ENCODE data around the gene CTSS. TPM values are rescaled to one million over a fixed set of nuclear protein-coding genes. Genes with fewer than 3 reads are reported as not detected.
A peak's percentile ranks its signal among the peaks of the same experiment; 100 is the strongest.

Gene CTSS
- polyA plus RNA-seq (2013, experiment 1 of 2) = 0.06 TPM
- polyA plus RNA-seq (2013, experiment 2 of 2) = 0.04 TPM

DNA sequence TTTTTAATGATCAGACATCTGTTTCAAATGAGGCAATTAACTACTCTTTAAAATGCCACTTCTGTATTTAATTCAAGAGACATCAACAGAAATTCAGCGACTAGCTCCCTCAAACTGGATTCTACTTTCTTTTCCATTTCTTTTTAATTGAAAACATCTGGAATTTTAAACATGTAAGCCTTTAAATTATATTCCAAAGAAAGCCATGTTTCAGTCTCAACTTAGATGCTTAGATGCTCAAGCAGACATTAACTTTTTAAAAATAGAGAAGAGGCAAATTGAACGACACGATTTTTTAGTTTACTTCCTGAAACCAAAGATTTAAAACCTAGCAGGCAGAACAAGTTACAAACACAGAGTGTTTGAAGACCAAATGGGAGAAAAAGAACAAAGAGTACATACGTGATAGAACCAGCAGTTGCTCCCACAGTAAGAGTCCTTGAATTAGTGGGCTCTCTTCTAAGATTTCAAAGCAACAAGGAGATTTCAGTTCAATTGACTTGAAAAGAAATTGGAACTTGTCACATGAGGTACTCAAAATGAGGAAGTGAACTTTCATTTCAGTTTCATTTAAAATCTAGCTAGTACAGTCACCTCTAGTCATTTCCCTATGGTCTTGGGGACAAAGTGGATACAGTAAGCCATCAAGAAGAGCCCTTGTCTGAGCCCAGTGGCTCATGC lies at the start of gene CTSS:
Gene CTSS (minus strand): TSS at position 483 of the 681 bp plus-strand sequence. CDS start 1,015 bp downstream, outside the sequence.
- H3K4me1 ChIP-seq (ENCODE audit: control insufficient read depth, low read depth, low read length) = no peaks in the 10 kb centered on the region
- H3K23ac ChIP-seq (ENCODE audit: low read length) = no peak within 1 kb of the TSS
- H3K18ac ChIP-seq (ENCODE audit: low read length) = no peak within 1 kb of the TSS
- H3K56ac ChIP-seq (ENCODE audit: low read length) = no peak within 1 kb of the TSS
- no peak within 1 kb of the TSS for H2BK15ac ChIP-seq (replicated peaks; ENCODE audit: low read depth)
- DNase-seq = no peak
- H2BK120ac ChIP-seq (ENCODE audit: low read depth, low read length) = no peak within 1 kb of the TSS
- H3K36me3 ChIP-seq (ENCODE audit: control insufficient read depth, insufficient read depth, low read length) = no peaks in the 10 kb centered on the region
- WGBS (ENCODE audit: extremely low coverage, insufficient coverage, low lambda C conversion rate) = no CpG with 5 or more reads among the region's 4 CpGs
- H4K8ac ChIP-seq (ENCODE audit: low read depth, low read length) = no peak within 1 kb of the TSS
- no peak within 1 kb of the TSS for H3K4me3 ChIP-seq (ENCODE audit: low read length)
- H3K4ac ChIP-seq (ENCODE audit: low read depth, low read length) = no peak within 1 kb of the TSS
- H3K27me3 ChIP-seq (ENCODE audit: insufficient read depth, low read length, poor library complexity) = no peaks in the 10 kb centered on the region
- no peak within 1 kb of the TSS for H3K4me2 ChIP-seq (ENCODE audit: low read length)
- no peak within 1 kb of the TSS for H2BK5ac ChIP-seq (ENCODE audit: low read length)
- no peak within 1 kb of the TSS for H3K9ac ChIP-seq (ENCODE audit: low read length)
- no peak within 1 kb of the TSS for H2AK5ac ChIP-seq (ENCODE audit: low read length)
- no peak within 1 kb of the TSS for H3K27ac ChIP-seq (ENCODE audit: low read depth, low read length)
- no peaks in the 10 kb centered on the region for H3K79me2 ChIP-seq (ENCODE audit: control insufficient read depth, insufficient read depth, low read length)
- H3K79me1 ChIP-seq (ENCODE audit: low read length) = no peaks in the 10 kb centered on the region
- H4K5ac ChIP-seq (ENCODE audit: low read length) = no peak within 1 kb of the TSS

DNA sequence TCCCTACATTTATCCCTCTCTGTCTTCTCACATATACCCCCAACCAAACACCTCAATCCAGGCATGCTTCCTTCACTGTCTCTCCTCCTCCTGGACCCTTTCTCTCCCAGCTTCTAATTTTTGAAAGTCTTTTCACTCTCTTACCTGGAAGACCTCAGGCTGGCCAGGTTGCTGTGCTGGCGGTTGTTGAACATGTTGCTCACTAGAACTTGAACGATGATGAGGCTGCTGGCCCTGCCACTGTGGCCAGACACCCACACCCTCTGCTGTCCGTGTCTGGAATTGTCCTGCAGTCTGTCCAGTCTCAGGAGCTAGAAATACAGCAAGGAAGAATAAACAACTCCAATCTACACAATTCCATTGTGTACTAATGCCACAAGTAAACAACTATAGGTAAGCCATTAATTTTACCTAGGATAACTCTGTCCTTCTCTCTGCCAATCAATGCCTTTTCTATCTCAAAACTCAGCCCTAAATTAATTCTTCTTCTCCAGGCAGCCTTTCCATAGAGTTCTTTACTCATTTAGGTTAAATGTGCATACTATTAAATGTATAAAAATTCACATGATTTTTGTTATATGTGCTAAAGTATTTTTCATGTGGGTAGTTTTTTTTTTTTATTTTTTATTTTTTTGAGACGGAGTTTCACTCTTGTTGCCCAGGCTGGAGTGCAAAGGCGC lies 47.6 kb upstream of the CTSS start:
- Histone ChIP-seq H3K4me1 (ENCODE audit: control insufficient read depth, low read depth, low read length) (peaks cover 4% of the 10 kb centered on the region), H3K27me3 (ENCODE audit: insufficient read depth, low read length, poor library complexity) (no peaks in the 10 kb centered on the region), H3K4ac (ENCODE audit: low read depth, low read length) (no peak overlapping the region), H2BK120ac (ENCODE audit: low read depth, low read length) (no peak overlapping the region), H3K18ac (ENCODE audit: low read length) (no peak overlapping the region), H3K56ac (ENCODE audit: low read length) (no peak overlapping the region), H3K27ac (ENCODE audit: low read depth, low read length) (no peak overlapping the region), H3K36me3 (ENCODE audit: control insufficient read depth, insufficient read depth, low read length) (peaks cover 5% of the 10 kb centered on the region), H3K79me1 (ENCODE audit: low read length) (no peaks in the 10 kb centered on the region), H3K79me2 (ENCODE audit: control insufficient read depth, insufficient read depth, low read length) (no peaks in the 10 kb centered on the region), H2BK5ac (ENCODE audit: low read length) (no peak overlapping the region), H3K4me3 (ENCODE audit: low read length) (no peak overlapping the region), H4K8ac (ENCODE audit: low read depth, low read length) (no peak overlapping the region), H3K23ac (ENCODE audit: low read length) (no peak overlapping the region), H2AK5ac (ENCODE audit: low read length) (no peak overlapping the region), H2BK15ac (replicated peaks; ENCODE audit: low read depth) (no peak overlapping the region), H3K4me2 (ENCODE audit: low read length) (no peak overlapping the region), H4K5ac (ENCODE audit: low read length) (no peak overlapping the region), H3K9ac (ENCODE audit: low read length) (no peak overlapping the region)
- WGBS (ENCODE audit: extremely low coverage, insufficient coverage, low lambda C conversion rate) = no CpG with 5 or more reads among the region's 5 CpGs
- peak; percentile 67 for DNase-seq

DNA sequence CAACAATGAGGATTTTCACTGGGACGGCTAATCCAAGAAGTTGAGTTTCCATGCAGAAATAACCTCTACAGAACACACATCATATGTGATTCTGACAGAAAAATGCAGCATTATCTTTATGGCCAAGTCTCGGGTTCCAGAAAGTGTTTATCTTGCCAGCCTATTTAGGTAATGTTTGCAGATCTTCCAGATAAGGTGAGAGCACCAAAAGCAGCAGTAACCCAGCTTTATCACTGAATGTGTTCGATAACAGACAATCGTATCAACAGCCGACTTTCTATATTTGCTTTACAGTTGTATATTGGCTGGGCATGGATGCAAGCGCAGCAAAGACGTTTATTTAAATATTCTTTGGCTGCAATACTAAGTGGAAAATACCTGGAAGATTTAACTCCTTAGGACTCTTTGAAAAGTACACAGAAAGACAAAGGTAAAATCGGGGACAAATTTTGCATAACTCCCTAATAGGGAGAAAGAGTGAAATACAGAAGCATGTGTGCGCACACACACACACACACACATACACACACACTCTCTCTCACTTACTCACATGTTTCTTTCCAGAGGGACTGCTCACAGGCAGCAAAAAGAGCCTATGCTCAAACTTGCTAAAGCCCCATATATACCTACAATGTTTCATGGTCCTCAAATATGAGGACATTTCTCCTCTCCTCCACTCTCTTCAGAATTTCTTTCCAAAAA lies 45.5 kb upstream of the CTSS start:
- peak; percentile 32 for DNase-seq
- no peak overlapping the region for H2AK5ac ChIP-seq (ENCODE audit: low read length)
- H3K4me1 ChIP-seq (ENCODE audit: control insufficient read depth, low read depth, low read length) = peaks cover 15% of the 10 kb centered on the region
- no peak overlapping the region for H3K56ac ChIP-seq (ENCODE audit: low read length)
- H3K27me3 ChIP-seq (ENCODE audit: insufficient read depth, low read length, poor library complexity) = no peaks in the 10 kb centered on the region
- H3K79me2 ChIP-seq (ENCODE audit: control insufficient read depth, insufficient read depth, low read length) = no peaks in the 10 kb centered on the region
- no peak overlapping the region for H3K27ac ChIP-seq (ENCODE audit: low read depth, low read length)
- H2BK15ac ChIP-seq (replicated peaks; ENCODE audit: low read depth) = no peak overlapping the region
- no CpG with 5 or more reads among the region's 9 CpGs for WGBS (ENCODE audit: extremely low coverage, insufficient coverage, low lambda C conversion rate)
- H4K8ac ChIP-seq (ENCODE audit: low read depth, low read length) = no peak overlapping the region
- no peaks in the 10 kb centered on the region for H3K79me1 ChIP-seq (ENCODE audit: low read length)
- no peak overlapping the region for H2BK5ac ChIP-seq (ENCODE audit: low read length)
- H3K4me3 ChIP-seq (ENCODE audit: low read length) = no peak overlapping the region
- H4K5ac ChIP-seq (ENCODE audit: low read length) = no peak overlapping the region
- no peak overlapping the region for H3K9ac ChIP-seq (ENCODE audit: low read length)
- H3K4me2 ChIP-seq (ENCODE audit: low read length) = no peak overlapping the region
- H3K23ac ChIP-seq (ENCODE audit: low read length) = no peak overlapping the region
- no peak overlapping the region for H2BK120ac ChIP-seq (ENCODE audit: low read depth, low read length)
- H3K18ac ChIP-seq (ENCODE audit: low read length) = no peak overlapping the region
- no peak overlapping the region for H3K4ac ChIP-seq (ENCODE audit: low read depth, low read length)
- peaks cover 3% of the 10 kb centered on the region for H3K36me3 ChIP-seq (ENCODE audit: control insufficient read depth, insufficient read depth, low read length)

GRCh38 chr1:150809651-150810050 lies 44.1 kb upstream of the CTSS start:
- Histone ChIP-seq H3K4ac (ENCODE audit: low read depth, low read length) (no peak overlapping the region), H4K5ac (ENCODE audit: low read length) (no peak overlapping the region), H3K23ac (ENCODE audit: low read length) (no peak overlapping the region), H3K27ac (ENCODE audit: low read depth, low read length) (no peak overlapping the region), H3K36me3 (ENCODE audit: control insufficient read depth, insufficient read depth, low read length) (peaks cover 3% of the 10 kb centered on the region), H3K79me1 (ENCODE audit: low read length) (no peaks in the 10 kb centered on the region), H3K4me1 (ENCODE audit: control insufficient read depth, low read depth, low read length) (peaks cover 15% of the 10 kb centered on the region), H2AK5ac (ENCODE audit: low read length) (no peak overlapping the region), H3K9ac (ENCODE audit: low read length) (no peak overlapping the region), H2BK15ac (replicated peaks; ENCODE audit: low read depth) (no peak overlapping the region), H3K4me3 (ENCODE audit: low read length) (no peak overlapping the region), H3K56ac (ENCODE audit: low read length) (no peak overlapping the region), H2BK120ac (ENCODE audit: low read depth, low read length) (no peak overlapping the region), H3K18ac (ENCODE audit: low read length) (no peak overlapping the region), H2BK5ac (ENCODE audit: low read length) (no peak overlapping the region), H3K4me2 (ENCODE audit: low read length) (no peak overlapping the region), H4K8ac (ENCODE audit: low read depth, low read length) (no peak overlapping the region), H3K79me2 (ENCODE audit: control insufficient read depth, insufficient read depth, low read length) (no peaks in the 10 kb centered on the region), H3K27me3 (ENCODE audit: insufficient read depth, low read length, poor library complexity) (no peaks in the 10 kb centered on the region)
- no CpG with 5 or more reads among the region's 3 CpGs for WGBS (ENCODE audit: extremely low coverage, insufficient coverage, low lambda C conversion rate)
- DNase-seq = no peak

DNA sequence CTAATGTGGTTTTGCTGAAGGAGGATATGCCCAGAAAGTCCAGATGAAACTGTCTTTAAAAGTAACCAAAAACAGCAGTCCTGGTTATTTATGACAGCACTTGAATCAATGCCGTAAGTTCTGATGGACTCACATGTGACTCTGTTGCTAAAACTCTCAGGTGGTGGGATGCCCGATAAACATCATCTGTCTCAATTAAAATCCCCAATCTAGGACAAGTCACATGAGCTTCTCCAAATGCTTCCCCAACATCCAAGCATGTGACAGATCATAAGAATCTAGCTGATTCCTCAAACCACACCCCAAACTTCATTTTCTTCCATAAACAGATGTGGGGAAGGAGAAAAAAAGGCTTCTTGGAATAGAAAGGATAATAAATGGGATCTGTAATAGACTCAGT lies 43.3 kb upstream of the CTSS start:
- no peak overlapping the region for H2BK5ac ChIP-seq (ENCODE audit: low read length)
- H3K18ac ChIP-seq (ENCODE audit: low read length) = no peak overlapping the region
- H3K79me1 ChIP-seq (ENCODE audit: low read length) = no peaks in the 10 kb centered on the region
- H3K56ac ChIP-seq (ENCODE audit: low read length) = no peak overlapping the region
- no peaks in the 10 kb centered on the region for H3K27me3 ChIP-seq (ENCODE audit: insufficient read depth, low read length, poor library complexity)
- peaks cover 15% of the 10 kb centered on the region for H3K4me1 ChIP-seq (ENCODE audit: control insufficient read depth, low read depth, low read length)
- no peak overlapping the region for H2AK5ac ChIP-seq (ENCODE audit: low read length)
- no peak overlapping the region for H4K5ac ChIP-seq (ENCODE audit: low read length)
- no CpG with 5 or more reads among the region's 2 CpGs for WGBS (ENCODE audit: extremely low coverage, insufficient coverage, low lambda C conversion rate)
- no peak overlapping the region for H3K4me2 ChIP-seq (ENCODE audit: low read length)
- no peak overlapping the region for H3K23ac ChIP-seq (ENCODE audit: low read length)
- H2BK15ac ChIP-seq (replicated peaks; ENCODE audit: low read depth) = no peak overlapping the region
- no peak overlapping the region for H3K27ac ChIP-seq (ENCODE audit: low read depth, low read length)
- H3K4ac ChIP-seq (ENCODE audit: low read depth, low read length) = no peak overlapping the region
- H3K9ac ChIP-seq (ENCODE audit: low read length) = no peak overlapping the region
- no peak overlapping the region for H2BK120ac ChIP-seq (ENCODE audit: low read depth, low read length)
- no peak overlapping the region for H3K4me3 ChIP-seq (ENCODE audit: low read length)
- no peaks in the 10 kb centered on the region for H3K79me2 ChIP-seq (ENCODE audit: control insufficient read depth, insufficient read depth, low read length)
- no peak overlapping the region for H4K8ac ChIP-seq (ENCODE audit: low read depth, low read length)
- no peak for DNase-seq
- peaks cover 3% of the 10 kb centered on the region for H3K36me3 ChIP-seq (ENCODE audit: control insufficient read depth, insufficient read depth, low read length)

Data from mesendoderm (in vitro differentiated cells).